ENCODE measurements around the gene DHX30.

GRCh38 chr3:47778746-47779145 lies 24.2 kb upstream of the DHX30 start:
- TF ChIP-seq CTCF (conservative IDR thresholded peaks at IDR 0.05; ENCODE audit: low read length) (no peak), EZH2phosphoT487 (IDR thresholded peaks at IDR 0.05; ENCODE audit: borderline replicate concordance, low read depth, low read length) (no peak)
